Measurements from ENCODE around the gene GULP1.

GULP1 gene

GRCh38 chr2:188415754-188416083, 124.0 kb downstream of the GULP1 start:
- Mint-ChIP-seq H3K27me3 (no peaks in the 10 kb centered on the region), H3K4me3 (no peak overlapping the region), H3K4me1 (ENCODE audit: low read depth) (no peaks in the 10 kb centered on the region), H3K9me3 (peaks cover 27% of the 10 kb centered on the region), H3K36me3 (ENCODE audit: low read depth) (no peaks in the 10 kb centered on the region), H3K27ac (no peak overlapping the region)
- intact Hi-C loops (cut with micrococcal nuclease), result no loop called here

GRCh38 chr2:188416367-188416766, 124.7 kb downstream of the GULP1 start:
- no peaks in the 10 kb centered on the region for H3K4me1 Mint-ChIP-seq (ENCODE audit: low read depth)
- H3K4me3 Mint-ChIP-seq, result no peak overlapping the region
- no peak overlapping the region for H3K27ac Mint-ChIP-seq
- no peaks in the 10 kb centered on the region for H3K36me3 Mint-ChIP-seq (ENCODE audit: low read depth)
- intact Hi-C loops (cut with micrococcal nuclease), result no loop called here
- H3K9me3 Mint-ChIP-seq, result peaks cover 24% of the 10 kb centered on the region
- no peaks in the 10 kb centered on the region for H3K27me3 Mint-ChIP-seq

- intact Hi-C loops (cut with micrococcal nuclease), result no loop called here
- Mint-ChIP-seq H3K4me3 (no peak overlapping the region), H3K9me3 (peaks cover 12% of the 10 kb centered on the region), H3K27ac (no peak overlapping the region), H3K4me1 (ENCODE audit: low read depth) (no peaks in the 10 kb centered on the region), H3K27me3 (no peaks in the 10 kb centered on the region), H3K36me3 (ENCODE audit: low read depth) (no peaks in the 10 kb centered on the region)
Measured at GRCh38 chr2:188422726-188423125, 131.1 kb downstream of the GULP1 start.

GRCh38 chr2:188425266-188425665, 133.6 kb downstream of the GULP1 start:
- H3K9me3 Mint-ChIP-seq, result peaks cover 18% of the 10 kb centered on the region

GRCh38 chr2:188426121-188426520, 134.4 kb downstream of the GULP1 start:
- H3K36me3 Mint-ChIP-seq (ENCODE audit: low read depth), result no peaks in the 10 kb centered on the region
- H3K27me3 Mint-ChIP-seq, result no peaks in the 10 kb centered on the region
- H3K27ac Mint-ChIP-seq, result no peak overlapping the region
- H3K4me3 Mint-ChIP-seq, result no peak overlapping the region
- peaks cover 11% of the 10 kb centered on the region for H3K9me3 Mint-ChIP-seq
- H3K4me1 Mint-ChIP-seq (ENCODE audit: low read depth), result no peaks in the 10 kb centered on the region
- intact Hi-C loops (cut with micrococcal nuclease), result no loop called here

More at GRCh38 chr2:188425266-188425665, 133.6 kb downstream of the GULP1 start:
- Mint-ChIP-seq H3K27ac (no peak overlapping the region), H3K36me3 (ENCODE audit: low read depth) (no peaks in the 10 kb centered on the region), H3K4me3 (no peak overlapping the region), H3K4me1 (ENCODE audit: low read depth) (no peaks in the 10 kb centered on the region), H3K27me3 (no peaks in the 10 kb centered on the region)
- intact Hi-C loops (cut with micrococcal nuclease), result no loop called here

- intact Hi-C loops (cut with micrococcal nuclease), result no loop called here
- no peak overlapping the region for H3K27ac Mint-ChIP-seq
- no peaks in the 10 kb centered on the region for H3K4me1 Mint-ChIP-seq (ENCODE audit: low read depth)
- no peaks in the 10 kb centered on the region for H3K27me3 Mint-ChIP-seq
- no peak overlapping the region for H3K4me3 Mint-ChIP-seq
- H3K36me3 Mint-ChIP-seq (ENCODE audit: low read depth), result no peaks in the 10 kb centered on the region
- H3K9me3 Mint-ChIP-seq, result peaks cover 11% of the 10 kb centered on the region
Measured at GRCh38 chr2:188430705-188431104, 139.0 kb downstream of the GULP1 start.

GRCh38 chr2:188434018-188434417, 142.3 kb downstream of the GULP1 start:
- H3K4me1 Mint-ChIP-seq (ENCODE audit: low read depth), result no peaks in the 10 kb centered on the region
- no peaks in the 10 kb centered on the region for H3K36me3 Mint-ChIP-seq (ENCODE audit: low read depth)
- peaks cover 8% of the 10 kb centered on the region for H3K9me3 Mint-ChIP-seq
- no peaks in the 10 kb centered on the region for H3K27me3 Mint-ChIP-seq
- H3K27ac Mint-ChIP-seq, result no peak overlapping the region
- intact Hi-C loops (cut with micrococcal nuclease), result no loop called here
- H3K4me3 Mint-ChIP-seq, result no peak overlapping the region

- H3K4me3 Mint-ChIP-seq, result no peak overlapping the region
- H3K9me3 Mint-ChIP-seq, result peaks cover 8% of the 10 kb centered on the region
- H3K27ac Mint-ChIP-seq, result no peak overlapping the region
- H3K27me3 Mint-ChIP-seq, result no peaks in the 10 kb centered on the region
- no peaks in the 10 kb centered on the region for H3K4me1 Mint-ChIP-seq (ENCODE audit: low read depth)
- no peaks in the 10 kb centered on the region for H3K36me3 Mint-ChIP-seq (ENCODE audit: low read depth)
- intact Hi-C loops (cut with micrococcal nuclease), result no loop called here
Measured at GRCh38 chr2:188435115-188435514, 143.4 kb downstream of the GULP1 start.

GRCh38 chr2:188437537-188437936, 145.9 kb downstream of the GULP1 start:
- peaks cover 8% of the 10 kb centered on the region for H3K9me3 Mint-ChIP-seq
- no peaks in the 10 kb centered on the region for H3K27me3 Mint-ChIP-seq
- no peak overlapping the region for H3K4me3 Mint-ChIP-seq
- no peak overlapping the region for H3K27ac Mint-ChIP-seq
- no peaks in the 10 kb centered on the region for H3K36me3 Mint-ChIP-seq (ENCODE audit: low read depth)
- intact Hi-C loops (cut with micrococcal nuclease), result no loop called here
- H3K4me1 Mint-ChIP-seq (ENCODE audit: low read depth), result no peaks in the 10 kb centered on the region

- Mint-ChIP-seq H3K9me3 (peaks cover 8% of the 10 kb centered on the region), H3K27me3 (no peaks in the 10 kb centered on the region), H3K4me1 (ENCODE audit: low read depth) (no peaks in the 10 kb centered on the region), H3K36me3 (ENCODE audit: low read depth) (no peaks in the 10 kb centered on the region), H3K4me3 (no peak overlapping the region), H3K27ac (no peak overlapping the region)
- intact Hi-C loops (cut with micrococcal nuclease), result no loop called here
Measured at GRCh38 chr2:188439986-188440385, 148.3 kb downstream of the GULP1 start.

- intact Hi-C loops (cut with micrococcal nuclease), result no loop called here
- Mint-ChIP-seq H3K27ac (no peak overlapping the region), H3K9me3 (peaks cover 8% of the 10 kb centered on the region), H3K4me1 (ENCODE audit: low read depth) (no peaks in the 10 kb centered on the region), H3K36me3 (ENCODE audit: low read depth) (no peaks in the 10 kb centered on the region), H3K4me3 (no peak overlapping the region), H3K27me3 (no peaks in the 10 kb centered on the region)
Measured at GRCh38 chr2:188440849-188441248, 149.2 kb downstream of the GULP1 start.

- intact Hi-C loops (cut with micrococcal nuclease), result no loop called here
- Mint-ChIP-seq H3K4me1 (ENCODE audit: low read depth) (no peaks in the 10 kb centered on the region), H3K9me3 (peaks cover 8% of the 10 kb centered on the region)
Measured at GRCh38 chr2:188441288-188441947, 149.7 kb downstream of the GULP1 start.

GRCh38 chr2:188443207-188443606, 151.5 kb downstream of the GULP1 start:
- H3K27ac Mint-ChIP-seq, result no peak overlapping the region
- H3K4me3 Mint-ChIP-seq, result no peak overlapping the region
- no peaks in the 10 kb centered on the region for H3K27me3 Mint-ChIP-seq
- no peaks in the 10 kb centered on the region for H3K9me3 Mint-ChIP-seq
- H3K4me1 Mint-ChIP-seq (ENCODE audit: low read depth), result no peaks in the 10 kb centered on the region
- no peaks in the 10 kb centered on the region for H3K36me3 Mint-ChIP-seq (ENCODE audit: low read depth)
- intact Hi-C loops (cut with micrococcal nuclease), result no loop called here

More at GRCh38 chr2:188441288-188441947, 149.7 kb downstream of the GULP1 start:
- Mint-ChIP-seq H3K27ac (no peak overlapping the region), H3K4me3 (no peak overlapping the region), H3K27me3 (no peaks in the 10 kb centered on the region), H3K36me3 (ENCODE audit: low read depth) (no peaks in the 10 kb centered on the region)

GRCh38 chr2:188444106-188444835, 152.6 kb downstream of the GULP1 start:
- Mint-ChIP-seq H3K27ac (no peak overlapping the region), H3K9me3 (no peaks in the 10 kb centered on the region), H3K27me3 (no peaks in the 10 kb centered on the region), H3K36me3 (ENCODE audit: low read depth) (no peaks in the 10 kb centered on the region), H3K4me3 (no peak overlapping the region), H3K4me1 (ENCODE audit: low read depth) (no peaks in the 10 kb centered on the region)
- intact Hi-C loops (cut with micrococcal nuclease), result no loop called here

- Mint-ChIP-seq H3K9me3 (no peaks in the 10 kb centered on the region), H3K36me3 (ENCODE audit: low read depth) (no peaks in the 10 kb centered on the region), H3K27me3 (no peaks in the 10 kb centered on the region), H3K27ac (no peak overlapping the region), H3K4me3 (no peak overlapping the region), H3K4me1 (ENCODE audit: low read depth) (no peaks in the 10 kb centered on the region)
- intact Hi-C loops (cut with micrococcal nuclease), result no loop called here
Measured at GRCh38 chr2:188449561-188449960, 157.9 kb downstream of the GULP1 start.

All from dendritic cell treated with granulocyte-macrophage colony-stimulating factor and Interleukin-4, amounts not matched to agents 40 ng/mL and 50 ng/mL, for 4 days (primary cell).